Measurements from ENCODE around the gene RIN3. TPM values are rescaled to one million over a fixed set of nuclear protein-coding genes. Genes with fewer than 3 reads are reported as not detected.

Gene RIN3
- total and polyA plus RNA-seq, 10 of the 15 experiments (the other 5 are each of a cell fraction or from before 2014, with no cell fraction given) = 0.91 to 23.3 (median 6.3) TPM

GRCh38 chr14:92607702-92608429 is 94.3 kb downstream of the RIN3 start:
- CTCF ChIA-PET = interaction anchor here (1.1 to 2.1 kb wide), 4 partner anchors 11 to 63 kb away, joined by 3 to 6 read pairs (median 5); no protein-coding TSS in a partner anchor
- H3K9ac ChIP-seq (ENCODE audit: control insufficient read depth, insufficient read depth, low read length) = no peak overlapping the region
- no peak for DNase-seq (ENCODE audit: low read depth, low spot score)
- no TSS peak for BruUV-seq (replicated peaks)
- SMC1A ChIA-PET (ENCODE audit: uncharacterized antibody, unreplicated experiment) = interaction anchor here (0.6 to 2.7 kb wide), 4 partner anchors 18 to 52 kb away, joined by 4 to 14 read pairs (median 4); no protein-coding TSS in a partner anchor
- H3K36me3 ChIP-seq (ENCODE audit: control insufficient read depth in 2 of 2, insufficient read depth in 2 of 2, low read length in 1 of 2) = no peaks in the 10 kb centered on the region; a peak in 2 of 4 replicates
- H2AFZ ChIP-seq (ENCODE audit: control insufficient read depth, low read depth, low read length) = no peak overlapping the region
- RAD21 ChIA-PET (ENCODE audit: unreplicated experiment) = no interaction called here
- in situ Hi-C loops (cut with MboI) = no loop called here
- TF ChIP-seq SPI1 (IDR thresholded peaks at IDR 0.05; ENCODE audit: borderline replicate concordance, insufficient read depth, low read depth, low read length) (no peak), BHLHE40 (IDR thresholded peaks at IDR 0.05; ENCODE audit: borderline replicate concordance in 1 of 2, low read depth in 2 of 2, low read length in 1 of 2) (no peak)
- no peak overlapping the region for H3K27ac ChIP-seq (ENCODE audit: control insufficient read depth, insufficient read depth)
- no peaks in the 10 kb centered on the region; the same call in 2 of the 3 replicates for H3K9me3 ChIP-seq (replicated peaks; ENCODE audit: control insufficient read depth, insufficient read depth, low read length)
- POLR2A ChIA-PET = interaction anchor here (0.5 kb wide), 1 partner anchor 41 kb away, joined by 3 read pairs; no protein-coding TSS in a partner anchor
- intact Hi-C loops (cut with micrococcal nuclease; ENCODE audit: unreplicated experiment) = no loop called here
- 47% methylated on average over 5 of the region's 5 CpGs for WGBS (ENCODE audit: insufficient coverage, insufficient replicate concordance, low lambda C conversion rate, missing lambda C conversion rate)
- H3K27me3 ChIP-seq (replicated peaks in 1 of 2; ENCODE audit: control insufficient read depth in 2 of 2, insufficient read depth in 2 of 2, low read length in 1 of 2) = no peaks in the 10 kb centered on the region
- FAIRE-seq = peak; percentile 35
- no peak overlapping the region for H3K4me2 ChIP-seq (ENCODE audit: control insufficient read depth, insufficient read depth)
- H3K4me1 ChIP-seq (ENCODE audit: control insufficient read depth, insufficient read depth, low read length) = no peaks in the 10 kb centered on the region
- no peaks in the 10 kb centered on the region for H3K79me2 ChIP-seq (ENCODE audit: control insufficient read depth, insufficient read depth, low read length)
- no peaks in the 10 kb centered on the region for H4K20me1 ChIP-seq (ENCODE audit: control insufficient read depth, insufficient read depth)
- no peak overlapping the region for H3K4me3 ChIP-seq
- ATAC-seq = no peak

GRCh38 chr14:92609955-92610354 is 96.4 kb downstream of the RIN3 start:
- DNase-seq (ENCODE audit: low read depth, low spot score) (no peak), ATAC-seq (no peak), FAIRE-seq (no peak)
- SMC1A ChIA-PET (ENCODE audit: uncharacterized antibody, unreplicated experiment) = interaction anchor here (0.9 to 2.7 kb wide), 5 partner anchors 13 to 57 kb away, joined by 3 to 14 read pairs (median 4); no protein-coding TSS in a partner anchor
- H2AFZ ChIP-seq (ENCODE audit: control insufficient read depth, low read depth, low read length) = no peak overlapping the region
- H4K20me1 ChIP-seq (ENCODE audit: control insufficient read depth, insufficient read depth) = no peaks in the 10 kb centered on the region
- no peaks in the 10 kb centered on the region for H3K4me1 ChIP-seq (ENCODE audit: control insufficient read depth, insufficient read depth, low read length)
- H3K27me3 ChIP-seq (replicated peaks in 1 of 2; ENCODE audit: control insufficient read depth in 2 of 2, insufficient read depth in 2 of 2, low read length in 1 of 2) = no peaks in the 10 kb centered on the region
- no peak overlapping the region for H3K4me2 ChIP-seq (ENCODE audit: control insufficient read depth, insufficient read depth)
- RAD21 ChIA-PET (ENCODE audit: unreplicated experiment) = interaction anchor here (1.0 to 1.2 kb wide), 2 partner anchors 20 to 46 kb away, joined by 3 read pairs; no protein-coding TSS in a partner anchor
- H3K9me3 ChIP-seq (replicated peaks; ENCODE audit: control insufficient read depth, insufficient read depth, low read length) = no peaks in the 10 kb centered on the region; the same call in 2 of the 3 replicates
- no peak overlapping the region for H3K4me3 ChIP-seq
- CTCF ChIA-PET = interaction anchor here (1.0 to 2.4 kb wide), 7 partner anchors 9 to 104 kb away, joined by 3 to 7 read pairs (median 5); no protein-coding TSS in a partner anchor
- H3K9ac ChIP-seq (ENCODE audit: control insufficient read depth, insufficient read depth, low read length) = no peak overlapping the region
- no TSS peak for BruUV-seq (replicated peaks)
- POLR2A ChIA-PET = no interaction called here
- H3K36me3 ChIP-seq (ENCODE audit: control insufficient read depth in 2 of 2, insufficient read depth in 2 of 2, low read length in 1 of 2) = no peaks in the 10 kb centered on the region; a peak in 2 of 4 replicates
- no peak overlapping the region for H3K27ac ChIP-seq (ENCODE audit: control insufficient read depth, insufficient read depth)
- no peaks in the 10 kb centered on the region for H3K79me2 ChIP-seq (ENCODE audit: control insufficient read depth, insufficient read depth, low read length)
- in situ Hi-C loops (cut with MboI) = no loop called here
- WGBS (ENCODE audit: insufficient coverage, insufficient replicate concordance, low lambda C conversion rate, missing lambda C conversion rate) = 85% methylated on average over 4 of the region's 4 CpGs
- intact Hi-C loops (cut with micrococcal nuclease; ENCODE audit: unreplicated experiment) = no loop called here
- TF ChIP-seq NFIC (IDR thresholded peaks at IDR 0.05; ENCODE audit: low read depth, low read length) = no peak
- TF ChIP-seq ZNF217 (IDR thresholded peaks at IDR 0.05) = no peak
- no peak for TF ChIP-seq SMAD5 (IDR thresholded peaks at IDR 0.05; ENCODE audit: low read depth)
- TF ChIP-seq CBX3 (IDR thresholded peaks at IDR 0.05; ENCODE audit: borderline replicate concordance, low read depth) = no peak
- TF ChIP-seq, protein P1, sequence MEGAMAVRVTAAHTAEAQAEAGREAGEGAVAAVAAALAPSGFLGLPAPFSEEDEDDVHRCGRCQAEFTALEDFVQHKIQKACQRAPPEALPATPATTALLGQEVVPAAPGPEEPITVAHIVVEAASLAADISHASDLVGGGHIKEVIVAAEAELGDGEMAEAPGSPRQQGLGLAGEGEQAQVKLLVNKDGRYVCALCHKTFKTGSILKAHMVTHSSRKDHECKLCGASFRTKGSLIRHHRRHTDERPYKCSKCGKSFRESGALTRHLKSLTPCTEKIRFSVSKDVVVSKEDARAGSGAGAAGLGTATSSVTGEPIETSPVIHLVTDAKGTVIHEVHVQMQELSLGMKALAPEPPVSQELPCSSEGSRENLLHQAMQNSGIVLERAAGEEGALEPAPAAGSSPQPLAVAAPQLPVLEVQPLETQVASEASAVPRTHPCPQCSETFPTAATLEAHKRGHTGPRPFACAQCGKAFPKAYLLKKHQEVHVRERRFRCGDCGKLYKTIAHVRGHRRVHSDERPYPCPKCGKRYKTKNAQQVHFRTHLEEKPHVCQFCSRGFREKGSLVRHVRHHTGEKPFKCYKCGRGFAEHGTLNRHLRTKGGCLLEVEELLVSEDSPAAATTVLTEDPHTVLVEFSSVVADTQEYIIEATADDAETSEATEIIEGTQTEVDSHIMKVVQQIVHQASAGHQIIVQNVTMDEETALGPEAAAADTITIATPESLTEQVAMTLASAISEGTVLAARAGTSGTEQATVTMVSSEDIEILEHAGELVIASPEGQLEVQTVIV (IDR thresholded peaks at IDR 0.05; ENCODE audit: borderline replicate concordance, partially characterized antibody) = no peak
- TF ChIP-seq ETV6 (conservative IDR thresholded peaks at IDR 0.05 in 1 of 2, IDR thresholded peaks at IDR 0.05 in 1 of 2; ENCODE audit: borderline replicate concordance in 1 of 2, low read depth in 1 of 2) = no peak
- TF ChIP-seq CHD1 (IDR thresholded peaks at IDR 0.05; ENCODE audit: low read depth, low read length) = no peak
- TF ChIP-seq PBX3 (IDR thresholded peaks at IDR 0.05; ENCODE audit: insufficient replicate concordance, low read depth, low read length) = no peak
